H9 (cell line): ENCODE results near the gene HS6ST3. TPM values are rescaled to one million over a fixed set of nuclear protein-coding genes. Genes with fewer than 3 reads are reported as not detected.

ENCODE experiments used
- DNase-seq: peaks from one replicate; pipeline ENCODE4 v3.0.0-alpha.2; 2017
- H2AFZ ChIP-seq: one replicate; pipeline ENCODE4 v1.6.1; 2013; ENCODE audit warnings: mild to moderate bottlenecking, low read length, control low read depth, moderate library complexity
- H2AK5ac ChIP-seq: 2 replicates; pipeline ENCODE4 v1.6.1; 2013; ENCODE audit warnings: low read length, control low read depth, mixed read lengths; ENCODE audit not compliant: insufficient read length
- H2BK120ac ChIP-seq: one replicate; pipeline ENCODE4 v1.6.1; 2013; ENCODE audit warnings: low read depth, mild to moderate bottlenecking, low read length, control low read depth, inconsistent platforms; ENCODE audit not compliant: poor library complexity, severe bottlenecking
- H2BK12ac ChIP-seq: 2 replicates; pipeline ENCODE4 v1.6.1; 2013; ENCODE audit warnings: low read length, control low read depth, mixed read lengths, low read depth; ENCODE audit not compliant: insufficient read length
- H2BK15ac ChIP-seq: 2 replicates; pipeline ENCODE4 v1.6.1; 2013; ENCODE audit warnings: low read depth, low read length, control low read depth
- H2BK20ac ChIP-seq: one replicate; pipeline ENCODE4 v1.6.1; 2013; ENCODE audit warnings: low read depth, mild to moderate bottlenecking, low read length, control low read depth, inconsistent platforms; ENCODE audit not compliant: poor library complexity, severe bottlenecking
- H2BK5ac ChIP-seq: 2 replicates; pipeline ENCODE4 v1.6.1; 2013; ENCODE audit warnings: low read length, control low read depth, mixed read lengths; ENCODE audit not compliant: insufficient read length
- H3K14ac ChIP-seq: 2 replicates; pipeline ENCODE4 v1.6.1; 2013; ENCODE audit warnings: low read length, control low read depth; ENCODE audit not compliant: insufficient read depth
- H3K18ac ChIP-seq: 2 replicates; pipeline ENCODE4 v1.6.1; 2013; ENCODE audit warnings: low read depth, mild to moderate bottlenecking, mixed read lengths, low read length, control low read depth; ENCODE audit not compliant: insufficient read length
- H3K23ac ChIP-seq: 2 replicates; pipeline ENCODE4 v1.6.1; 2013; ENCODE audit warnings: low read length, control low read depth, mixed read lengths, low read depth; ENCODE audit not compliant: insufficient read length
- H3K23me2 ChIP-seq: 2 replicates; pipeline ENCODE4 v1.6.1; 2013; ENCODE audit warnings: low read depth, mild to moderate bottlenecking, mixed read lengths, low read length, control low read depth; ENCODE audit not compliant: insufficient read length, poor library complexity, severe bottlenecking
- H3K27ac ChIP-seq: 2 replicates; pipeline ENCODE4 v1.5.1; 2013; ENCODE audit warnings: low read length, control low read depth, mixed read lengths, low read depth; ENCODE audit not compliant: insufficient read length
- H3K27me3 ChIP-seq: 2 replicates; pipeline ENCODE4 v1.6.1; 2013; ENCODE audit warnings: low read length, control low read depth, inconsistent platforms; ENCODE audit not compliant: insufficient read depth
- H3K4ac ChIP-seq: 2 replicates; pipeline ENCODE4 v1.6.1; 2013; ENCODE audit warnings: low read depth, mild to moderate bottlenecking, control low read depth, inconsistent platforms, low read length, moderate library complexity
- H3K4me1 ChIP-seq: 2 replicates; pipeline ENCODE4 v1.6.1; 2013; ENCODE audit warnings: low read length, control low read depth, inconsistent platforms; ENCODE audit not compliant: insufficient read depth
- H3K4me2 ChIP-seq: 2 replicates; pipeline ENCODE4 v1.6.1; 2013; ENCODE audit warnings: low read length, control low read depth, mixed read lengths; ENCODE audit not compliant: insufficient read length, insufficient read depth
- H3K56ac ChIP-seq: 2 replicates; pipeline ENCODE4 v1.6.1; 2013; ENCODE audit warnings: low read depth, mild to moderate bottlenecking, mixed read lengths, low read length, control low read depth; ENCODE audit not compliant: insufficient read length
- H3K79me1 ChIP-seq: 2 replicates; pipeline ENCODE4 v1.6.1; 2013; ENCODE audit warnings: low read depth, mild to moderate bottlenecking, moderate library complexity, low read length, control low read depth, inconsistent platforms; ENCODE audit not compliant: insufficient read depth, poor library complexity, severe bottlenecking
- H3K79me2 ChIP-seq: 2 replicates; pipeline ENCODE4 v1.6.1; 2013; ENCODE audit warnings: low read length, control low read depth, inconsistent platforms; ENCODE audit not compliant: insufficient read depth
- H3K9ac ChIP-seq: 2 replicates; pipeline ENCODE4 v1.6.1; 2013; ENCODE audit warnings: low read length, control low read depth, mixed read lengths; ENCODE audit not compliant: insufficient read length; ENCODE audit errors: extremely low read depth
- H3K9me3 ChIP-seq: one replicate; pipeline ENCODE4 v1.6.1; 2013; ENCODE audit warnings: low read depth, low read length, inconsistent platforms; ENCODE audit not compliant: control insufficient read depth
- H3T11ph ChIP-seq: one replicate; pipeline ENCODE4 v1.6.1; 2013; ENCODE audit warnings: mild to moderate bottlenecking, low read length, control low read depth, inconsistent platforms
- H4K20me1 ChIP-seq: one replicate; pipeline ENCODE4 v1.6.1; 2013; ENCODE audit not compliant: control insufficient read depth, insufficient read length, insufficient read depth
- H4K5ac ChIP-seq: 2 replicates; pipeline ENCODE4 v1.6.1; 2013; ENCODE audit warnings: low read depth, mild to moderate bottlenecking, mixed read lengths, low read length, control low read depth; ENCODE audit not compliant: insufficient read length
- H4K8ac ChIP-seq: replicated peaks from 2 replicates; pipeline ENCODE4 v1.6.1; 2013; ENCODE audit warnings: low read length, control low read depth, mixed read lengths, low read depth; ENCODE audit not compliant: insufficient read length
- H4K91ac ChIP-seq: 2 replicates; pipeline ENCODE4 v1.6.1; 2013; ENCODE audit warnings: low read depth, mild to moderate bottlenecking, moderate library complexity, mixed read lengths, low read length, control low read depth; ENCODE audit not compliant: insufficient read length
- H3K27ac Mint-ChIP-seq, 3 experiments: 2 replicates in 2 of 3; 3 replicates in 1 of 3; pipeline ENCODE4 v1.8.0; 2020 to 2021; ENCODE audit warnings: mixed read lengths in 3 of 3, mild to moderate bottlenecking in 1 of 3, moderate library complexity in 1 of 3
- H3K27me3 Mint-ChIP-seq: 2 replicates; pipeline ENCODE4 v1.8.0; 2021; ENCODE audit warnings: low read depth, mild to moderate bottlenecking, moderate library complexity, mixed read lengths
- H3K36me3 Mint-ChIP-seq, 3 experiments: 2 replicates in 2 of 3; 3 replicates in 1 of 3; pipeline ENCODE4 v1.8.0; 2020 to 2021; ENCODE audit warnings: low read depth in 3 of 3, mixed read lengths in 3 of 3; ENCODE audit not compliant: insufficient read depth in 1 of 3
- H3K4me1 Mint-ChIP-seq, 2 experiments: 2 replicates each; pipeline ENCODE4 v1.8.0; 2020; ENCODE audit warnings: mixed read lengths in 2 of 2
- H3K4me3 Mint-ChIP-seq, 2 experiments: 2 replicates in 1 of 2; 3 replicates in 1 of 2; pipeline ENCODE4 v1.8.0; 2020 to 2021; ENCODE audit warnings: mild to moderate bottlenecking in 2 of 2, mixed read lengths in 2 of 2, moderate library complexity in 1 of 2
- H3K9me3 Mint-ChIP-seq, 2 experiments: 2 replicates in 1 of 2; 3 replicates in 1 of 2; pipeline ENCODE4 v1.8.0; 2020; ENCODE audit warnings: mild to moderate bottlenecking in 2 of 2, mixed read lengths in 2 of 2, moderate library complexity in 1 of 2
- CTCF ChIP-seq: fragments of 200-600 bp; sonication (generic); conservative IDR thresholded peaks from 3 replicates; pipeline ENCODE4 v1.8.0; 2021; ENCODE audit warnings: antibody characterized with exemption, mild to moderate bottlenecking
- total RNA-seq: library from RNA; stranded (reverse); gene quantifications from 2 replicates; pipeline ENCODE4 v1.2.1, GENCODE V29; 2021

HS6ST3 gene
- total RNA-seq, 1 experiment from 2014 or later: 0.44 TPM

GRCh38 chr13:96421314-96421713, 331.4 kb downstream of the HS6ST3 start:
- Histone ChIP-seq H3K14ac (no peak overlapping the region), H3K4ac (no peak overlapping the region), H4K5ac (no peak overlapping the region), H4K91ac (no peak overlapping the region), H3K4me2 (no peak overlapping the region), H2BK12ac (no peak overlapping the region), H3K4me1 (peaks cover 3% of the 10 kb centered on the region; the same call in 1 of the 2 replicates), H2BK20ac (no peak overlapping the region), H2AFZ (no peak overlapping the region), H3K9me3 (no peaks in the 10 kb centered on the region), H3K23me2 (no peaks in the 10 kb centered on the region), H4K20me1 (no peaks in the 10 kb centered on the region), H3K9ac (no peak overlapping the region), H3K79me2 (no peaks in the 10 kb centered on the region), H3K56ac (no peak overlapping the region), H2BK120ac (no peak overlapping the region), H3K79me1 (no peaks in the 10 kb centered on the region), H3T11ph (no peak overlapping the region), H3K18ac (no peak overlapping the region), H4K8ac (no peak overlapping the region), H2BK15ac (no peak overlapping the region), H3K23ac (no peak overlapping the region), H3K27ac (no peak overlapping the region), H3K27me3 (no peaks in the 10 kb centered on the region), H2BK5ac (no peak overlapping the region), H2AK5ac (no peak overlapping the region)
- Mint-ChIP-seq H3K4me3 (no peak overlapping the region), H3K27me3 (no peaks in the 10 kb centered on the region), H3K27ac (no peak overlapping the region), H3K36me3 (no peaks in the 10 kb centered on the region), H3K4me1 (peaks cover 0 to 9% of the 10 kb centered on the region in 2 experiments; a peak in 3 of 4 replicates), H3K9me3 (no peaks in the 10 kb centered on the region)
- no peak for DNase-seq
- no peak for TF ChIP-seq CTCF
